GM23338 (cell line): ENCODE results near the gene PACS1. TPM values are rescaled to one million over a fixed set of nuclear protein-coding genes. Genes with fewer than 3 reads are reported as not detected.

ENCODE experiments used
- ATAC-seq: fragments of 200-7000 bp; cut with Tn5 transposase; 3 replicates; pipeline ENCODE4 v1.9.1; 2020
- DNase-seq: peaks from one replicate; pipeline ENCODE4 v3.0.0-alpha.2; 2015; ENCODE audit warnings: low spot score
- H2AFZ ChIP-seq: fragments of 200-600 bp; sonication (generic); 2 replicates; pipeline ENCODE4 v1.8.0; 2016; ENCODE audit warnings: antibody characterized with exemption, mild to moderate bottlenecking, moderate library complexity
- H3F3A ChIP-seq: fragments of 200-600 bp; sonication (generic); replicated peaks from 2 replicates; pipeline ENCODE4 v1.8.0; 2017; ENCODE audit warnings: antibody characterized with exemption, mixed run types, low read depth
- H3K27ac ChIP-seq: fragments of 200-600 bp; sonication (generic); 2 replicates; pipeline ENCODE4 v1.6.1; 2016; ENCODE audit warnings: low read depth
- H3K27me3 ChIP-seq: fragments of 200-600 bp; sonication (generic); 2 replicates; pipeline ENCODE4 v1.8.0; 2016; ENCODE audit warnings: mild to moderate bottlenecking, mixed run types, moderate library complexity; ENCODE audit not compliant: insufficient read depth
- H3K36me3 ChIP-seq: fragments of 200-600 bp; sonication (generic); 2 replicates; pipeline ENCODE4 v1.8.0; 2016; ENCODE audit warnings: mild to moderate bottlenecking; ENCODE audit not compliant: insufficient read depth
- H3K4me1 ChIP-seq: fragments of 200-600 bp; sonication (generic); 2 replicates; pipeline ENCODE4 v1.8.0; 2016; ENCODE audit warnings: mild to moderate bottlenecking, moderate library complexity; ENCODE audit not compliant: insufficient read depth
- H3K4me2 ChIP-seq: fragments of 200-600 bp; sonication (generic); 2 replicates; pipeline ENCODE4 v1.7.1; 2017; ENCODE audit warnings: mixed run types
- H3K4me3 ChIP-seq: fragments of 200-600 bp; sonication (generic); 2 replicates; pipeline ENCODE4 v1.6.1; 2016; ENCODE audit warnings: mixed run types
- H3K79me2 ChIP-seq: fragments of 200-600 bp; sonication (generic); replicated peaks from 2 replicates; pipeline ENCODE4 v1.8.0; 2017; ENCODE audit warnings: mild to moderate bottlenecking; ENCODE audit not compliant: insufficient read depth
- H3K9me2 ChIP-seq: fragments of 200-600 bp; sonication (generic); 2 replicates; pipeline ENCODE4 v1.8.0; 2017; ENCODE audit not compliant: insufficient read depth
- H4K20me1 ChIP-seq: fragments of 200-600 bp; sonication (generic); replicated peaks from 2 replicates; pipeline ENCODE4 v1.8.0; 2017; ENCODE audit warnings: mild to moderate bottlenecking; ENCODE audit not compliant: insufficient read depth
- H3K27ac Mint-ChIP-seq: 2 replicates; pipeline ENCODE4 v1.8.0; 2020; ENCODE audit warnings: inconsistent platforms, mild to moderate bottlenecking, moderate library complexity, mixed read lengths
- H3K27me3 Mint-ChIP-seq: 3 replicates; pipeline ENCODE4 v1.8.0; 2022; ENCODE audit warnings: low read depth, mild to moderate bottlenecking, moderate library complexity, mixed read lengths, inconsistent platforms; ENCODE audit not compliant: insufficient read depth, poor library complexity
- H3K36me3 Mint-ChIP-seq: 3 replicates; pipeline ENCODE4 v1.8.0; 2021; ENCODE audit warnings: low read depth, mild to moderate bottlenecking, inconsistent platforms, moderate library complexity, mixed read lengths
- H3K4me1 Mint-ChIP-seq: 3 replicates; pipeline ENCODE4 v1.8.0; 2020; ENCODE audit warnings: mild to moderate bottlenecking, inconsistent platforms, mixed read lengths
- H3K4me3 Mint-ChIP-seq: 3 replicates; pipeline ENCODE4 v1.8.0; 2021; ENCODE audit warnings: moderate library complexity, mild to moderate bottlenecking, inconsistent platforms, mixed read lengths
- H3K9me3 Mint-ChIP-seq: 3 replicates; pipeline ENCODE4 v1.8.0; 2020; ENCODE audit warnings: moderate library complexity, mild to moderate bottlenecking, inconsistent platforms, mixed read lengths
- CREB1 ChIP-seq: fragments of 250-450 bp; sonication (Bioruptor Pico); IDR thresholded peaks from 2 replicates; pipeline ENCODE4 v1.5.0; 2020; ENCODE audit warnings: low read depth, mild to moderate bottlenecking, moderate library complexity
- CTCF ChIP-seq, 2 experiments: fragments of 200-600 bp in 1 of 2; sonication (generic) in 1 of 2; conservative IDR thresholded peaks; 2 replicates each; pipeline versions ENCODE4 v1.5.1 to v1.6.1; 2016 to 2017; ENCODE audit warnings: antibody characterized with exemption in 2 of 2, low read depth in 2 of 2, mild to moderate bottlenecking in 2 of 2, moderate library complexity in 1 of 2
- EZH2 ChIP-seq: fragments of 200-600 bp; sonication (generic); IDR thresholded peaks from one replicate; pipeline ENCODE4 v1.8.0; 2017; ENCODE audit warnings: antibody characterized with exemption, mild to moderate bottlenecking, low read depth; ENCODE audit not compliant: unreplicated experiment
- EZH2phosphoT487 ChIP-seq: fragments of 200-600 bp; sonication (generic); IDR thresholded peaks from one replicate; pipeline ENCODE4 v1.8.1; 2018; ENCODE audit warnings: antibody characterized with exemption; ENCODE audit not compliant: unreplicated experiment
- STAT1 ChIP-seq: IDR thresholded peaks from one replicate; pipeline ENCODE4 v1.6.1; 2016; ENCODE audit warnings: antibody characterized with exemption; ENCODE audit not compliant: unreplicated experiment
- ZNF114 ChIP-seq: fragments of 250-450 bp; sonication (Bioruptor Pico); IDR thresholded peaks from 2 replicates; pipeline ENCODE4 v1.5.0; 2020; ENCODE audit warnings: mild to moderate bottlenecking, moderate library complexity
- polyA plus RNA-seq: library from polyadenylated mRNA; unstranded; fragments of >200 nt; fragmentation: Nextera tagmentation; extraction: Ambion mirVana; gene quantifications from 2 replicates; pipeline ENCODE4 v1.2.1, GENCODE V29; 2016
- total RNA-seq: library from RNA; depleted of rRNA; stranded (reverse); fragments of >200 nt; shearing (Covaris generic); gene quantifications from 2 replicates; pipeline ENCODE4 v1.2.3, GENCODE V29; 2014
- TF ChIP-seq, protein P1 (sequence below): fragments of 250-450 bp; sonication (Bioruptor Pico); IDR thresholded peaks from 2 replicates; pipeline ENCODE4 v1.5.0; 2020; ENCODE audit warnings: mild to moderate bottlenecking, moderate library complexity
- TF ChIP-seq, protein P2 (sequence below): IDR thresholded peaks from 2 replicates; pipeline ENCODE4 v1.6.1; 2016; ENCODE audit warnings: antibody characterized with exemption

The PACS1 gene
- total and polyA plus RNA-seq, 2 experiments from 2014 or later = 8.0 to 37.5 TPM

DNA sequence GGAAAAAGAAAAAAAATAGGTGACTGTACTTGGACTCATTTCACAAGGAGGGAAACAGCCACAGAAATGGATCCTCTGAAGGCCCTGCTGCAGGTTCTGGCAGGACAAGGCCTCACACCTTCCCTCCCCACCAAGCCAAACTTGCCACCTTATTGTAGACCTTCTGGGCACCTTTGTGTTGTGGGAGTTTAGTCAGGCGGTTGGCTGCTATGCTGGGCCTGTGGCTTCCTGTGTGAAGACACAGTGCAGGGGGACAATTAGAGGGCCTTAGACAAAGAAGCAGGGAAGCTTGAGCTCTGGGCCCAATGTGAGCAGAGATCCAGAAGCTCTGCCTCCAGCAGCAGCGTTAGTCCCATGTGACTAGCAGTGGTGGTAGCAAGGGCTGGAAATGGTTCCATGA, 202.5 kb downstream of the PACS1 start:
- peaks cover 9% of the 10 kb centered on the region for H3K4me1 Mint-ChIP-seq
- H3K9me3 Mint-ChIP-seq = no peaks in the 10 kb centered on the region
- no peaks in the 10 kb centered on the region for H3K9me2 ChIP-seq
- H3K36me3 Mint-ChIP-seq = peaks cover 31% of the 10 kb centered on the region
- peaks cover 8% of the 10 kb centered on the region for H3K27me3 Mint-ChIP-seq
- H2AFZ ChIP-seq = no peak overlapping the region
- H3K4me3 ChIP-seq = no peak overlapping the region
- TF ChIP-seq EZH2 (no peak), STAT1 (no peak), CTCF (conservative IDR thresholded peaks at IDR 0.05; ENCODE audit: low read depth in 2 of 2) (no peak), EZH2phosphoT487 (no peak), ZNF114 (CRISPR knock-in tag) (no peak), CREB1 (CRISPR knock-in tag) (no peak)
- TF ChIP-seq, protein P1, sequence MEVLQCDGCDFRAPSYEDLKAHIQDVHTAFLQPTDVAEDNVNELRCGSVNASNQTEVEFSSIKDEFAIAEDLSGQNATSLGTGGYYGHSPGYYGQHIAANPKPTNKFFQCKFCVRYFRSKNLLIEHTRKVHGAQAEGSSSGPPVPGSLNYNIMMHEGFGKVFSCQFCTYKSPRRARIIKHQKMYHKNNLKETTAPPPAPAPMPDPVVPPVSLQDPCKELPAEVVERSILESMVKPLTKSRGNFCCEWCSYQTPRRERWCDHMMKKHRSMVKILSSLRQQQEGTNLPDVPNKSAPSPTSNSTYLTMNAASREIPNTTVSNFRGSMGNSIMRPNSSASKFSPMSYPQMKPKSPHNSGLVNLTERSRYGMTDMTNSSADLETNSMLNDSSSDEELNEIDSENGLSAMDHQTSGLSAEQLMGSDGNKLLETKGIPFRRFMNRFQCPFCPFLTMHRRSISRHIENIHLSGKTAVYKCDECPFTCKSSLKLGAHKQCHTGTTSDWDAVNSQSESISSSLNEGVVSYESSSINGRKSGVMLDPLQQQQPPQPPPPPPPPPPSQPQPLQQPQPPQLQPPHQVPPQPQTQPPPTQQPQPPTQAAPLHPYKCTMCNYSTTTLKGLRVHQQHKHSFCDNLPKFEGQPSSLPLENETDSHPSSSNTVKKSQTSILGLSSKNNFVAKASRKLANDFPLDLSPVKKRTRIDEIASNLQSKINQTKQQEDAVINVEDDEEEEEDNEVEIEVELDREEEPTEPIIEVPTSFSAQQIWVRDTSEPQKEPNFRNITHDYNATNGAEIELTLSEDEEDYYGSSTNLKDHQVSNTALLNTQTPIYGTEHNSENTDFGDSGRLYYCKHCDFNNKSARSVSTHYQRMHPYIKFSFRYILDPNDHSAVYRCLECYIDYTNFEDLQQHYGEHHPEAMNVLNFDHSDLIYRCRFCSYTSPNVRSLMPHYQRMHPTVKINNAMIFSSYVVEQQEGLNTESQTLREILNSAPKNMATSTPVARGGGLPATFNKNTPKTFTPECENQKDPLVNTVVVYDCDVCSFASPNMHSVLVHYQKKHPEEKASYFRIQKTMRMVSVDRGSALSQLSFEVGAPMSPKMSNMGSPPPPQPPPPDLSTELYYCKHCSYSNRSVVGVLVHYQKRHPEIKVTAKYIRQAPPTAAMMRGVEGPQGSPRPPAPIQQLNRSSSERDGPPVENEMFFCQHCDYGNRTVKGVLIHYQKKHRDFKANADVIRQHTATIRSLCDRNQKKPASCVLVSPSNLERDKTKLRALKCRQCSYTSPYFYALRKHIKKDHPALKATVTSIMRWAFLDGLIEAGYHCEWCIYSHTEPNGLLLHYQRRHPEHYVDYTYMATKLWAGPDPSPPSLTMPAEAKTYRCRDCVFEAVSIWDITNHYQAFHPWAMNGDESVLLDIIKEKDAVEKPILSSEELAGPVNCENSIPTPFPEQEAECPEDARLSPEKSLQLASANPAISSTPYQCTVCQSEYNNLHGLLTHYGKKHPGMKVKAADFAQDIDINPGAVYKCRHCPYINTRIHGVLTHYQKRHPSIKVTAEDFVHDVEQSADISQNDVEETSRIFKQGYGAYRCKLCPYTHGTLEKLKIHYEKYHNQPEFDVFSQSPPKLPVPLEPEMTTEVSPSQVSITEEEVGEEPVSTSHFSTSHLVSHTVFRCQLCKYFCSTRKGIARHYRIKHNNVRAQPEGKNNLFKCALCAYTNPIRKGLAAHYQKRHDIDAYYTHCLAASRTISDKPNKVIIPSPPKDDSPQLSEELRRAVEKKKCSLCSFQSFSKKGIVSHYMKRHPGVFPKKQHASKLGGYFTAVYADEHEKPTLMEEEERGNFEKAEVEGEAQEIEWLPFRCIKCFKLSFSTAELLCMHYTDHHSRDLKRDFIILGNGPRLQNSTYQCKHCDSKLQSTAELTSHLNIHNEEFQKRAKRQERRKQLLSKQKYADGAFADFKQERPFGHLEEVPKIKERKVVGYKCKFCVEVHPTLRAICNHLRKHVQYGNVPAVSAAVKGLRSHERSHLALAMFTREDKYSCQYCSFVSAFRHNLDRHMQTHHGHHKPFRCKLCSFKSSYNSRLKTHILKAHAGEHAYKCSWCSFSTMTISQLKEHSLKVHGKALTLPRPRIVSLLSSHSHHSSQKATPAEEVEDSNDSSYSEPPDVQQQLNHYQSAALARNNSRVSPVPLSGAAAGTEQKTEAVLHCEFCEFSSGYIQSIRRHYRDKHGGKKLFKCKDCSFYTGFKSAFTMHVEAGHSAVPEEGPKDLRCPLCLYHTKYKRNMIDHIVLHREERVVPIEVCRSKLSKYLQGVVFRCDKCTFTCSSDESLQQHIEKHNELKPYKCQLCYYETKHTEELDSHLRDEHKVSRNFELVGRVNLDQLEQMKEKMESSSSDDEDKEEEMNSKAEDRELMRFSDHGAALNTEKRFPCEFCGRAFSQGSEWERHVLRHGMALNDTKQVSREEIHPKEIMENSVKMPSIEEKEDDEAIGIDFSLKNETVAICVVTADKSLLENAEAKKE = no peak
- TF ChIP-seq, protein P2, sequence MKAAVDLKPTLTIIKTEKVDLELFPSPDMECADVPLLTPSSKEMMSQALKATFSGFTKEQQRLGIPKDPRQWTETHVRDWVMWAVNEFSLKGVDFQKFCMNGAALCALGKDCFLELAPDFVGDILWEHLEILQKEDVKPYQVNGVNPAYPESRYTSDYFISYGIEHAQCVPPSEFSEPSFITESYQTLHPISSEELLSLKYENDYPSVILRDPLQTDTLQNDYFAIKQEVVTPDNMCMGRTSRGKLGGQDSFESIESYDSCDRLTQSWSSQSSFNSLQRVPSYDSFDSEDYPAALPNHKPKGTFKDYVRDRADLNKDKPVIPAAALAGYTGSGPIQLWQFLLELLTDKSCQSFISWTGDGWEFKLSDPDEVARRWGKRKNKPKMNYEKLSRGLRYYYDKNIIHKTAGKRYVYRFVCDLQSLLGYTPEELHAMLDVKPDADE = no peak
- DNase-seq = no peak
- H3K4me3 Mint-ChIP-seq = no peak overlapping the region
- H3K4me2 ChIP-seq = no peak overlapping the region
- ATAC-seq = no peak
- no peaks in the 10 kb centered on the region for H3K27me3 ChIP-seq
- peaks cover 7% of the 10 kb centered on the region for H4K20me1 ChIP-seq
- no peaks in the 10 kb centered on the region for H3K36me3 ChIP-seq
- no peak overlapping the region for H3K27ac Mint-ChIP-seq
- no peak overlapping the region for H3K27ac ChIP-seq
- H3K79me2 ChIP-seq = peaks cover 20% of the 10 kb centered on the region
- 0 out of 2 replicates have a peak, but pooled peaks cover 11% of the 10 kb centered on the region for H3F3A ChIP-seq
- no peaks in the 10 kb centered on the region for H3K4me1 ChIP-seq
